SK-N-SH (cell line): ENCODE data around the gene NTN5. TPM values are rescaled to one million over a fixed set of nuclear protein-coding genes. Genes with fewer than 3 reads are reported as not detected.

Experiments used
- CTCF ChIA-PET: fragments of 300-600, 350-600 bp; formaldehyde crosslinking; extraction: SDS; loops from one replicate; lab custom pipeline; 2021; lab: Yijun Ruan, JAX
- POLR2A ChIA-PET: fragments of 350-600 bp; sonication (Branson Sonifier 250); formaldehyde crosslinking; extraction: SDS; loops from one replicate; lab custom pipeline; 2020; ENCODE audit warnings: antibody characterized with exemption, inconsistent platforms; lab: Yijun Ruan, JAX
- DNase-seq: peaks from one replicate; pipeline ENCODE4 v3.0.0; 2012
- H2AFZ ChIP-seq: fragments of 200-600 bp; sonication (generic); 2 replicates; pipeline ENCODE4 v1.8.1; 2016; ENCODE audit warnings: antibody characterized with exemption, mild to moderate bottlenecking, low read depth
- H3F3A ChIP-seq: fragments of 200-600 bp; sonication (generic); replicated peaks from 2 replicates; pipeline ENCODE3; 2016; ENCODE audit warnings: antibody characterized with exemption, mild to moderate bottlenecking; ENCODE audit not compliant: insufficient read depth
- H3K27ac ChIP-seq, 2 experiments: fragments of 200-500 bp in 1 of 2; fragments of 200-600 bp in 1 of 2; sonication (Bioruptor generic) in 1 of 2; sonication (generic), shearing (Covaris generic) in 1 of 2; 2 replicates each; pipeline versions ENCODE4 v1.5.1 to v1.6.1; 2014 to 2016; ENCODE audit warnings: low read depth in 2 of 2, inconsistent platforms in 1 of 2, low read length in 1 of 2, mild to moderate bottlenecking in 1 of 2, mixed read lengths in 1 of 2
- H3K27me3 ChIP-seq: fragments of 200-600 bp; sonication (generic), shearing (Covaris generic); 2 replicates; pipeline ENCODE4 v1.6.1; 2016; ENCODE audit warnings: mixed run types; ENCODE audit not compliant: insufficient read depth
- H3K36me3 ChIP-seq, 2 experiments: fragments of 200-500 bp in 1 of 2; fragments of 200-600 bp in 1 of 2; sonication (Bioruptor generic) in 1 of 2; sonication (generic) in 1 of 2; replicated peaks in 1 of 2; 2 replicates each; pipeline versions ENCODE3 to v1.5.1; 2014 to 2016; ENCODE audit warnings: low read length in 1 of 2, mild to moderate bottlenecking in 1 of 2; ENCODE audit not compliant: insufficient read depth in 2 of 2, control insufficient read depth in 1 of 2
- H3K4me1 ChIP-seq, 2 experiments: fragments of 200-500 bp in 1 of 2; fragments of 200-600 bp in 1 of 2; sonication (Bioruptor generic) in 1 of 2; sonication (generic), shearing (Covaris generic) in 1 of 2; 2 replicates each; pipeline versions ENCODE4 v1.5.1 to v1.6.1; 2014 to 2016; ENCODE audit warnings: low read depth in 1 of 2, low read length in 1 of 2, mixed run types in 1 of 2; ENCODE audit not compliant: insufficient read depth in 2 of 2, control insufficient read depth in 1 of 2
- H3K4me2 ChIP-seq: fragments of 200-600 bp; sonication (generic), shearing (Covaris generic); 2 replicates; pipeline ENCODE4 v1.6.1; 2017; ENCODE audit warnings: mixed run types
- H3K4me3 ChIP-seq, 2 experiments: fragments of 200-500 bp in 1 of 2; fragments of 200-600 bp in 1 of 2; sonication (Bioruptor generic) in 1 of 2; sonication (generic), shearing (Covaris generic) in 1 of 2; 2 replicates each; pipeline versions ENCODE4 v1.5.1 to v1.8.1; 2014 to 2016; ENCODE audit warnings: low read depth in 2 of 2, inconsistent platforms in 1 of 2, low read length in 1 of 2, mild to moderate bottlenecking in 1 of 2, mixed read lengths in 1 of 2, moderate library complexity in 1 of 2
- H3K79me2 ChIP-seq: fragments of 200-600 bp; sonication (generic); 2 replicates; pipeline ENCODE4 v1.8.1; 2017; ENCODE audit warnings: mild to moderate bottlenecking; ENCODE audit not compliant: insufficient read depth
- H3K9ac ChIP-seq: fragments of 200-600 bp; sonication (generic); 2 replicates; pipeline ENCODE4 v1.6.1; 2017; ENCODE audit warnings: mixed run types
- H3K9me2 ChIP-seq: fragments of 200-600 bp; sonication (generic); 2 replicates; pipeline ENCODE4 v1.6.1; 2017; ENCODE audit warnings: mixed run types
- H3K9me3 ChIP-seq: fragments of 200-600 bp; sonication (generic); 2 replicates; pipeline ENCODE4 v1.6.1; 2017; ENCODE audit warnings: mixed run types, mild to moderate bottlenecking, moderate library complexity
- H4K20me1 ChIP-seq: fragments of 200-600 bp; sonication (generic); 2 replicates; pipeline ENCODE4 v1.6.1; 2017; ENCODE audit warnings: mild to moderate bottlenecking, mixed run types; ENCODE audit not compliant: insufficient read depth
- CHD2 ChIP-seq: fragments of 150-350 bp; IDR thresholded peaks from 2 replicates; pipeline ENCODE4 v1.6.1; 2018; ENCODE audit warnings: low read length; ENCODE audit not compliant: partially characterized antibody
- NRF1 ChIP-seq: IDR thresholded peaks from 2 replicates; pipeline ENCODE4 v1.6.1; 2012; ENCODE audit warnings: low read depth, mild to moderate bottlenecking, low read length
- POLR2AphosphoS5 ChIP-seq: IDR thresholded peaks from 2 replicates; pipeline ENCODE4 v1.6.1; 2012; ENCODE audit warnings: low read depth, low read length
- RFX5 ChIP-seq: IDR thresholded peaks from 2 replicates; pipeline ENCODE4 v1.6.1; 2012; ENCODE audit warnings: mild to moderate bottlenecking, improper control_type of control experiment, low read length
- YY1 ChIP-seq: IDR thresholded peaks from 2 replicates; pipeline ENCODE4 v1.4.0; 2012; ENCODE audit warnings: low read depth, mild to moderate bottlenecking
- WGBS: methylation state at CpG from one replicate; pipeline ENCODE4 v1.1.6; 2017; ENCODE audit warnings: low lambda C conversion rate; 5-methylcytosine and 5-hydroxymethylcytosine counted together
- polyA plus RNA-seq, 3 experiments: library from polyadenylated mRNA; depleted of rRNA; stranded (reverse); fragments of >200 nt; gene quantifications; 2 replicates each; pipeline ENCODE4 v1.2.3, GENCODE V29; 2012

The NTN5 gene
- polyA plus RNA-seq, 1 of the 3 experiments (the other 2 are of a cell fraction): 0.74 TPM

DNA sequence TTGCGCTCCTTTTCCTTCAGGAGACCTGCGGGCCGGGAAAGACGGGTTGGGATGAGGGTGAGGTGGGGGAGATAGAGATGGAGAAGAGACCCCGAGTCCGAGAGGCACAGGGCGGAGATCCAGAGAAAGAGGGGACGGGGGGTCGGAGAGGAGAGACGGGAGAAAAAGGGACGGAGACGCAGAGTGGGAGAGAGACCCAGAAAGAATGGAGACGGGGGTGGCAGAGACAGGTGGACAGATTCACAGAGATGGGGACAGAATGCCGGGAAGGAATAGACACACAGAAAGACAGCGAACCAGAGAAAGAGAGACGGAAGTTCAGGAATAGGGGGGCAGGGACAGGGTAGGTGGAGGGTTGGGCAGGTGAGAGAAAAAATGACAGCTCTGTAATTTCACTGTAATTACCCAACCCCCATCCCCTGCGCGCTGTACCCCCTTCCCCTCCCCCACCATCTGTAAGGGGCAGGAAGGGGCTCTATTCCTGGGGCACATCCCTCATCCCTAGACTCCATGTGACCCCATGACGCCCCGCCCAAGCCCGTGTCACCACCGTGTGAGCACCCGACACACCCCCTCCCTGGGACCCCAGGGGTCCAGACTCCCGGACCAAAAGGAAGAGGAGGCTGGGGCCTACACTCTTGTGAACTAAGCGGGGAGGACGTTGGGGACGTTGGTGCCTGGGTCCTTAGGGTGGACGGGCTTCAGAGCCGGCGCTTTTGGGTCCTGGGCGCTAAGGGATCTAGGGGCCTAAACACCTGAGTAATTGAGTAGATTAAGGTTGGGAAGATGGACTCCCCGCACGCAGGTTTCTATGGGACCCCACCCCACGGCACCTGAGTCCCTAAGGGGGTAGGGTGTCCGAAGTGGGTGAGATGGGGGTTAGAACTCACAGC is 36.6 kb downstream of the NTN5 start:
- Histone ChIP-seq H3K9ac (peak overlapping the region; percentile 96), H3K9me3 (no peaks in the 10 kb centered on the region), H4K20me1 (no peaks in the 10 kb centered on the region), H3K4me2 (peak overlapping the region; percentile 99), H3F3A (peaks cover 30% of the 10 kb centered on the region), H3K27ac (peak overlapping the region; percentile 83 to 96), H3K4me3 (peak overlapping the region; percentile 74 to 79), H3K79me2 (no peaks in the 10 kb centered on the region; the same call in 1 of the 2 replicates), H2AFZ (0 out of 2 replicates have a peak overlapping the region, but pooled peaks have one; percentile 29), H3K36me3 (peaks cover 5 to 10% of the 10 kb centered on the region in 2 experiments), H3K9me2 (no peaks in the 10 kb centered on the region), H3K27me3 (no peaks in the 10 kb centered on the region), H3K4me1 (peaks cover 31 to 39% of the 10 kb centered on the region in 2 experiments)
- TF ChIP-seq RFX5 (no peak), CHD2 (peak; percentile 54)
- DNase-seq: no peak
- CTCF ChIA-PET: interaction anchor here (1.0 kb wide), 1 partner anchor 206 kb away, joined by 3 read pairs; no protein-coding TSS in a partner anchor
- POLR2A ChIA-PET: no interaction called here
- 5% methylated on average over 24 of the region's 35 CpGs for WGBS

DNA sequence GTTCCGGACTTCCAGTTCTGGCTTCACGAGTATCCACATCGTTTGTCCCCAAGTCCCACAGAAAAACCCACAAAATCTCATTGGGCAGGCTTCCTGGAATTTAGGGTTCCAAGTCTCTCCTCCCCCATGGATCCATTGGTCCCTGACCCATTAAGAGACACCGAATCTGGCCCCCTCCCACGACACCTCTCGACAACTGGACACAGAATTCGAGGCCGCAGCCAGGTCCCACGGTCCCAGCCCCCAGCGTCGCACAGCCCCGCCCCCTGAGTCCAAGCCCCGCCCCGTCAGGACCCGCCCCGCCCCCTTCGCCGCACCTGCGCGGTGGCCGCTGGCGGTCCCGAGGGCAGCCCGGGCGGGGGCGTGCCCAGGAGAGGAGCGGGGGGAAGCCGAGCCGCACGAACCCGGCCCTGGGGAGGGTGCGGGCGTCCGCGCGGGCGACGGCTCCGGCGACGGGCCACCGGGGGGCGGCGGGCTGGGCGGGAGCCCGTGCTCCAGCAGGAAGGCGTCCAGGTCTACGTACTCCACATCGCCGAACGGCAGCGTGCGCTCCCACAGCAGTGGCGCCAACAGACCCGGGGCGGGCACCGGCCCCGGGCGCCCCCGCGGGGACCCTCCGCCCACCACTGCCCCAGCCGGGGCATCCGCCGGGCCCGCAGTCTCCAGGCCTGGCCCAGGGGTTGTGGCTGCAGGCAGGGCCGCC is 37.4 kb downstream of the NTN5 start:
- ChIA-PET POLR2A (interaction anchor here (1.5 kb wide), 1 partner anchor 10 kb away, joined by 8 read pairs; the partner anchor contains the start of gene CA11), CTCF (interaction anchor here (2.0 kb wide), 1 partner anchor 46 kb away, joined by 7 read pairs; no protein-coding TSS in a partner anchor)
- Histone ChIP-seq H3K4me3 (peak overlapping the region; percentile 74 to 79), H3K9me3 (no peaks in the 10 kb centered on the region), H3K27me3 (no peaks in the 10 kb centered on the region), H3K79me2 (no peaks in the 10 kb centered on the region; the same call in 1 of the 2 replicates), H3K4me1 (peaks cover 31 to 39% of the 10 kb centered on the region in 2 experiments), H3F3A (peaks cover 30% of the 10 kb centered on the region), H4K20me1 (no peaks in the 10 kb centered on the region), H3K9me2 (no peaks in the 10 kb centered on the region), H3K36me3 (peaks cover 10 to 13% of the 10 kb centered on the region in 2 experiments), H3K9ac (peak overlapping the region; percentile 96), H3K4me2 (peak overlapping the region; percentile 99), H3K27ac (peak overlapping the region; percentile 96 to 98), H2AFZ (0 out of 2 replicates have a peak overlapping the region, but pooled peaks have one; percentile 29)
- DNase-seq: peak; percentile 89
- 6% methylated on average over 15 of the region's 67 CpGs for WGBS
- TF ChIP-seq YY1 (no peak), NRF1 (peak; percentile 59), POLR2AphosphoS5 (peak; percentile 71)
